Type B pancreatic cell (in vitro differentiated cells): ENCODE measurements around the gene TDRD10. TPM values are rescaled to one million over a fixed set of nuclear protein-coding genes. Genes with fewer than 3 reads are reported as not detected.
"Not testable (repeated sequence)": the region's sequence is repeated elsewhere in the genome, so short reads cannot be mapped to it uniquely, and the experiment has no call there.

Source experiments
- DNase-seq: peaks from one replicate; pipeline ENCODE4 v3.0.0; 2021; ENCODE audit warnings: mixed read lengths; ENCODE audit not compliant: unreplicated experiment; ENCODE audit errors: extremely low spot score
- H3K27ac Mint-ChIP-seq: 2 replicates; pipeline ENCODE4 v1.8.0; 2021; ENCODE audit warnings: mild to moderate bottlenecking, mixed read lengths
- H3K27me3 Mint-ChIP-seq: 2 replicates; pipeline ENCODE4 v1.8.0; 2021; ENCODE audit warnings: mixed read lengths
- H3K36me3 Mint-ChIP-seq: 2 replicates; pipeline ENCODE4 v1.8.0; 2021; ENCODE audit warnings: mixed read lengths
- H3K4me1 Mint-ChIP-seq: one replicate; pipeline ENCODE4 v1.8.0; 2021; ENCODE audit warnings: mixed read lengths; ENCODE audit not compliant: unreplicated experiment
- H3K4me3 Mint-ChIP-seq: 2 replicates; pipeline ENCODE4 v1.8.0; 2021; ENCODE audit warnings: mild to moderate bottlenecking, mixed read lengths
- H3K9me3 Mint-ChIP-seq: 2 replicates; pipeline ENCODE4 v1.8.0; 2021; ENCODE audit warnings: mixed read lengths
- total RNA-seq: library from RNA; stranded (reverse); gene quantifications from 2 replicates; pipeline ENCODE4 v1.2.1, GENCODE V29; 2021; ENCODE audit warnings: low replicate concordance
- TF ChIP-seq, protein P1 (sequence below): fragments of 200-600 bp; sonication (generic); conservative IDR thresholded peaks from 2 replicates; pipeline ENCODE4 v1.5.0; 2021; ENCODE audit warnings: antibody characterized with exemption, mild to moderate bottlenecking

TDRD10 gene
- total RNA-seq, 1 donor from 2014 or later = not detected

DNA sequence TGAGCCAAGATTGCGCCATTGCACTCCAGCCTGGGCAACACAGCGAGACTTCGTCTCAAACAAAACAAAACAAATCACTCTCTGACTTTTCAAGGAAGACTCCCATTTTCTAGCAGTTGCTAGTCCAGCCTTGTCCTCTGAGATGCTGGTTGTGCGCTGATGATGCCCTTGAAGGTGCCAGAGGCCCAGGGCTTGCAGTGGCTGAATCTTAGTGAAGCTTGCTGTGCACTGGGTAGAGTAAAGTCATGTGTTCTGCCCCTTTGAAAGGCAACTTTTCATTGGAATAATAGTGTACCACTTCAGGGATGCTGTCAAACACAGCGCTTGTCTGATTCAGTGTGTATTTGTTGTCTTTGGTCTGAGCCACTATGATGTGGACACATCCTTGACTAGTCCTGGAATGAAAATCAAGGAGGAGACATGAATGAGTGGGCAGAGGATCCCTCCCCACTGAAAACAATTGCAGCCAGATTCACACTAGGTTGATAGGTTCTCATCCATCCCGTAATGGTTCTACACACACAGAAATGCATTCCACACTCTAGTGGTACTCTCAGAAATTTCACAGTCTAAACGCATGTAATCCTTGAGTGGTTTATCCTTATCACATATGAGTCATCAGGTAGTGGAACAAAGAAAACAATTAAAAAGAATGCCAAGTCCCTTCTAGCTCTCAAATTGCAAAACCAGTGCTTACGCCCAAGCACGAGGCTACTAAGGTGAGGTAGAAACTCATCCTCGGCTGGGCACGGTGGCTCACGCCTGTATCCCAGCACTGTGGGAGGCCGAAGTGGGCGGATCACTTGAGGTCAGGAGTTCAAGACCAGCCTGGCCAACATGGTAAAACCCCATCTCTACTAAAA lies 17.8 kb upstream of the TDRD10 start:
- TF ChIP-seq, protein P1, sequence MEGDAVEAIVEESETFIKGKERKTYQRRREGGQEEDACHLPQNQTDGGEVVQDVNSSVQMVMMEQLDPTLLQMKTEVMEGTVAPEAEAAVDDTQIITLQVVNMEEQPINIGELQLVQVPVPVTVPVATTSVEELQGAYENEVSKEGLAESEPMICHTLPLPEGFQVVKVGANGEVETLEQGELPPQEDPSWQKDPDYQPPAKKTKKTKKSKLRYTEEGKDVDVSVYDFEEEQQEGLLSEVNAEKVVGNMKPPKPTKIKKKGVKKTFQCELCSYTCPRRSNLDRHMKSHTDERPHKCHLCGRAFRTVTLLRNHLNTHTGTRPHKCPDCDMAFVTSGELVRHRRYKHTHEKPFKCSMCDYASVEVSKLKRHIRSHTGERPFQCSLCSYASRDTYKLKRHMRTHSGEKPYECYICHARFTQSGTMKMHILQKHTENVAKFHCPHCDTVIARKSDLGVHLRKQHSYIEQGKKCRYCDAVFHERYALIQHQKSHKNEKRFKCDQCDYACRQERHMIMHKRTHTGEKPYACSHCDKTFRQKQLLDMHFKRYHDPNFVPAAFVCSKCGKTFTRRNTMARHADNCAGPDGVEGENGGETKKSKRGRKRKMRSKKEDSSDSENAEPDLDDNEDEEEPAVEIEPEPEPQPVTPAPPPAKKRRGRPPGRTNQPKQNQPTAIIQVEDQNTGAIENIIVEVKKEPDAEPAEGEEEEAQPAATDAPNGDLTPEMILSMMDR = no peak
- Mint-ChIP-seq H3K9me3 (no peaks in the 10 kb centered on the region), H3K27ac (no peak overlapping the region), H3K27me3 (peaks cover 14% of the 10 kb centered on the region), H3K4me1 (peaks cover 21% of the 10 kb centered on the region), H3K4me3 (no peak overlapping the region), H3K36me3 (no peaks in the 10 kb centered on the region)
- DNase-seq = no peak

DNA sequence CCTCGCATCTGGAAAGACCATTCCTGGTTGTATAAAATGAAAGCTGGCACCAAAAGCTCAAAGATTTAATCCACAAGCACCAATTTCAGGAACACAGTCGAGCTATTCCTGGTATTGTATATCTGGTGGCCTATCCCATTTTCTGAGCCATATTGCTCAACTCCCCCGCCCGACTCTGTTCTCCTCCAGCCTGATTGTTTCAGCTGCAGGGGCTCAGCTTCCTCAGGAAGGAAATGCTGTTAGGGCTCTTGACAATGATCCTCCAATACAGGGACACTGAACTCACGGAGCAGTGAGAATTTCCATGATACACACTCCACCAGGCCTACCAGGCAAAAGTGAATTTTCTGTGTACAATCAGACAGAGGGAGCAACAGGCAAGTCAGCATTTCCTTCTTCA lies 16.9 kb upstream of the TDRD10 start:
- no peak for DNase-seq
- Mint-ChIP-seq H3K9me3 (no peaks in the 10 kb centered on the region), H3K4me3 (no peak overlapping the region), H3K27ac (no peak overlapping the region), H3K36me3 (no peaks in the 10 kb centered on the region), H3K4me1 (peaks cover 16% of the 10 kb centered on the region), H3K27me3 (peaks cover 17% of the 10 kb centered on the region)
- TF ChIP-seq, protein P1 = no peak

DNA sequence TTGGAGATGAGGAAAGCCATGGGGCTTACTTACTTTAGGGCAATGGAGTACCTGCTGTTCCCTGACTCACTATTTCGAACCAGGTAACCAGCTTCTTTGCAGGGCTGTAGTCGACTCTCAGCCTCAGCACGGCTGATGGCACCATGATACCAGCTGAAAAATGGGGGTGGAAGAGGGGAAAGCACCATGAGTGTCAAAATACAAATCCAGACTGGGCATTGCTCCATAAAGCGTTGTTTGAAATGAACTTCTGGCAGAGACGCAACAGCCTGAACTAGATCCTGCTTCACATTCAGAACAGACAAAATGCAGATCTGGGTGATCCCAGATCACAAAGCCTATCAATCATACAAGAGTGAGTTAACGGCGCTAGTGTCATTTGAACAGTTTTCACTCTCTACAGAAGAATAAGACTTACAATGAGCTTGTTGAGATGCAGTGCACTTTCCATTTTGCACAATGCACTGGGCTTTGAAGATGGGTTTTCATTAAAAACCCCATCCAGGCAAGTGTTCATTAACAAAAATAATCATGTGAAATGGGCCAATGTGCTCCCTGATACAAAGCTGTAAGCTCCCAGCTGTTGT lies 16.0 kb upstream of the TDRD10 start:
- no peak overlapping the region for H3K27ac Mint-ChIP-seq
- TF ChIP-seq, protein P1 = no peak
- peaks cover 23% of the 10 kb centered on the region for H3K27me3 Mint-ChIP-seq
- no peak for DNase-seq
- no peak overlapping the region for H3K4me3 Mint-ChIP-seq
- H3K36me3 Mint-ChIP-seq = no peaks in the 10 kb centered on the region
- H3K4me1 Mint-ChIP-seq = peaks cover 7% of the 10 kb centered on the region
- no peaks in the 10 kb centered on the region for H3K9me3 Mint-ChIP-seq

DNA sequence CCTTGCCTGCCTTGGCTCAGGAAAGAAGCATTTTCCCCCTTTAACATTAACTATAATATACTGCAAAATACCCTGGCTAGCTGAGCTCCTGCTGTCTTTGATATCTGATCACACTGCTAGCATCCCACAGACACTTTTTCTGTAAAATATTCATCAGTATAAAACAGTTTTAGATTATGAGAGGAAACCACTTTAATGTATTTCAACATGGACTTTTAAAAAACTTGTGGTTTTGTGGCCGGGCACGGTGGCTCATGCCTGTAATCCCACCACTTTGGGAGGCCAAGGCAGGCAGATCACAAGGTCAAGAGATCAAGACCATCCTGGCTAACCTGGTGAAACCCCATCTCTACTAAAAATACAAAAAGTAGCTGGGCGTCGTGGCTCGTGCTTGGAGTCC lies 15.3 kb upstream of the TDRD10 start:
- not testable (repeated sequence) for H3K9me3 Mint-ChIP-seq, H3K4me1 Mint-ChIP-seq, H3K27ac Mint-ChIP-seq, H3K4me3 Mint-ChIP-seq, H3K36me3 Mint-ChIP-seq, DNase-seq
- peaks cover 30% of the 10 kb centered on the region for H3K27me3 Mint-ChIP-seq

DNA sequence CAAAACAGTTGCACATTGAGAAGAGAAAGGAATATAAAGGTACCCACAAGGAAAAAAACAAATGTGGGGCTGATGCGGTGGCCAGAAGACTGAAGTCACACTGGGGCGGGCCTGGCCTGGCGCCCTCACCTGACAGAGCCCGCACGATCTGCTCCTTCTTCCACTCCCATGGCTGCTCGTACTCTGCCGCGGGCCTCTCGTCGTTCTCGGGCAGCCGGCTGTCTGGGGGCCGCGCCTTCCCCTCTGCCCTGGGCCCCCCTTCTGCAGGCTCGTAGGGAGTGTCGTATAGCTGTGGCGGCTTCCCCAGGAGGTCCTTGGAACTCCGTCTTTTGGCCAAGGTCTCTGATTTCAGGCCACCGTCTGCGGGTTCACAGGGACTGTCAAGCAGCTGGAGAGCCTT lies 13.1 kb upstream of the TDRD10 start:
- TF ChIP-seq, protein P1 = no peak
- peaks cover 38% of the 10 kb centered on the region for H3K27me3 Mint-ChIP-seq
- DNase-seq = no peak
- H3K4me3 Mint-ChIP-seq = no peak overlapping the region
- H3K36me3 Mint-ChIP-seq = no peaks in the 10 kb centered on the region
- no peaks in the 10 kb centered on the region for H3K9me3 Mint-ChIP-seq
- H3K27ac Mint-ChIP-seq = no peak overlapping the region
- H3K4me1 Mint-ChIP-seq = peaks cover 11% of the 10 kb centered on the region

DNA sequence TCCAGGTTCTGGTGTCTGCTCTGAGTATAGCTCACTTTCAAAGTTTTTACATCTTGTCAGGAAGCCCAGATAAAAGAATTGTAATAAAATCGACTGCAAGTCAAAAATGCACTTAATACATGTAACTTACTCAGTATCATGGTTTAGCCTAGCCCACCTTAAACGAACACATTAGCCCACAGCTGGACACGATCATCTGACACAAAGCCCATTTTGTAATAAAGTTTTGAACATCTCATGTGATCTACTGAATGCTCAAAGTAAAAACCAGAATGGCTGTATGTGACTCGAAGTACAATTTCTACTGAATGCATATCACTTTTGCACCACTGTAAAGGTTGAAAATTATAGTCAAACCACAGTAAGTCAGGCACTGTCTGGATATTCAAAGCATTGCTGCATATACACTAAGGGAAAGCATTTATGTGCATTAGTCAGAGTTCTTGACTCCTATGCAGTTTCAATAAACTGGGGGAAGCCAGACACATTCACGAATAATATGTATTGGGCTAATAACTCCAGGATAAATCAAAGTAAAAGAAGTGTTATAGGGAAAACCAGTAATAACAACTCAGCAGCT lies 12.2 kb upstream of the TDRD10 start:
- no peak for DNase-seq
- Mint-ChIP-seq H3K27me3 (peaks cover 34% of the 10 kb centered on the region), H3K4me1 (peaks cover 11% of the 10 kb centered on the region), H3K9me3 (no peaks in the 10 kb centered on the region), H3K4me3 (no peak overlapping the region), H3K27ac (no peak overlapping the region), H3K36me3 (no peaks in the 10 kb centered on the region)
- TF ChIP-seq, protein P1 = no peak
